ENCODE data around the gene KCNH1.

KCNH1 gene

DNA sequence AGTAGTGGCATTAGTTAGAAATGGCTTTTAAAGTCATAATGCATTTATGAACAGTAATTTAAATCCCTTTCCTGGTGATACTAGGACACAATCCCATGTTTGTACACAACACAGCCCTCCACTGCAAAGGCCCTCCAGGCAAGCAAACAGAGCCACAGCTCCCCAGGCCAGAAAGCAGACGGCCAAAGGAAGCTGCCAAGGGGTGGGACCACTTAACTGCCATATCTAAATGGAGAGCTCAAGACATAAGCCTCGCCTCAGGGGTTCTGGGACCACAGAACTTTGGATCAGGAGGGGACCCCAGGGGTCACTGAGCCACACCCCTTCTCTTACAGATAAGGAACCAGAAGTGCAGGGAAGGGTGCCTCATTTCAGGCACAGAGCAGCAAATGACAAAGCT, 189.7 kb downstream of the KCNH1 start:
- TF ChIP-seq, protein P1, sequence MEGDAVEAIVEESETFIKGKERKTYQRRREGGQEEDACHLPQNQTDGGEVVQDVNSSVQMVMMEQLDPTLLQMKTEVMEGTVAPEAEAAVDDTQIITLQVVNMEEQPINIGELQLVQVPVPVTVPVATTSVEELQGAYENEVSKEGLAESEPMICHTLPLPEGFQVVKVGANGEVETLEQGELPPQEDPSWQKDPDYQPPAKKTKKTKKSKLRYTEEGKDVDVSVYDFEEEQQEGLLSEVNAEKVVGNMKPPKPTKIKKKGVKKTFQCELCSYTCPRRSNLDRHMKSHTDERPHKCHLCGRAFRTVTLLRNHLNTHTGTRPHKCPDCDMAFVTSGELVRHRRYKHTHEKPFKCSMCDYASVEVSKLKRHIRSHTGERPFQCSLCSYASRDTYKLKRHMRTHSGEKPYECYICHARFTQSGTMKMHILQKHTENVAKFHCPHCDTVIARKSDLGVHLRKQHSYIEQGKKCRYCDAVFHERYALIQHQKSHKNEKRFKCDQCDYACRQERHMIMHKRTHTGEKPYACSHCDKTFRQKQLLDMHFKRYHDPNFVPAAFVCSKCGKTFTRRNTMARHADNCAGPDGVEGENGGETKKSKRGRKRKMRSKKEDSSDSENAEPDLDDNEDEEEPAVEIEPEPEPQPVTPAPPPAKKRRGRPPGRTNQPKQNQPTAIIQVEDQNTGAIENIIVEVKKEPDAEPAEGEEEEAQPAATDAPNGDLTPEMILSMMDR (conservative IDR thresholded peaks at IDR 0.05; ENCODE audit: low read depth, low read length), result no peak
- no peak overlapping the region for H3K4me3 ChIP-seq (ENCODE audit: low read depth, low read length)
- no peak for DNase-seq (ENCODE audit: low read depth)

DNA sequence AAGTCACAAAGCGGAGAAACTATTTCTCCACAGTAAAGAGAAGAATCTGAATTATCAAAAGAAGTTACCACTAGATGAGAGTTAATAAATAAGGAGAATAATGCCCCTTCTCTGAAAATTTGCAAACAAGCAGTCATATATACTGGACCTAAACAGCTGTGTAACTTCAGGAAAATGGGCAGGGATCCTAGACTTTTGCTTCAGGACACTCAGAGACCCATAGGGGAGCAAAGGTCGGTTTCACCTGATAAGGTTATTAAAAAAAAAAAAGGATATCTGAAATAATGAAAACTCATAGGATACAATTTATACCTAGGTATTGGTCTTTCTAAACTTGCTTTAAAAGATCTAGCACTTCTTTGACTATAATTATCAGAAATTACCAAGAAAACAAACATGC, 191.4 kb downstream of the KCNH1 start:
- no peak for DNase-seq (ENCODE audit: low read depth)
- TF ChIP-seq, protein P1 (conservative IDR thresholded peaks at IDR 0.05; ENCODE audit: low read depth, low read length), result no peak

DNA sequence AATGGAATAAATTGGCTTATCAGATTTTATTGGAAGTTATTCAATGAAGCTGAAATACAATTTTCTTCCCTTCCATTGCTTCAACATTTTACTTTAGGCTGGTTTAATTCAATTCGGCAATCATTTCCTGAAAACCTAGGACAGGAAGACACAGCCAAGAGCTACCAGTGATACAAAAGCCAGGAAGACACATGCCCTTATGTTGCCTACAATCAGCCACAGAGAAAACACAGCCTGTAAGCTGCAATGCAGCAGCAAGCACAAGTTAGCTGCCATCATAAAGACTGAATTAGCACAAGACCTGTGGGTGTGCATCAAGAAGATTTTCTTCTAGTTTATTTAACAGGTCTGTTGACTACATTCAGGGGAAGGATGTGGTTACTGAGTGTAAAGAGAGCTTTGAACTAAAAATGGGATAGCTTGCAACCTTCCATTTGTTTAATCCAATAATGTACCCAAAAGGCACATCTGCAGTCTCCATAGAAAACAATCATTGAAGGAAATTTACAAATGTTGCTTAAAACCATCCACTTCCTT, 193.8 kb downstream of the KCNH1 start:
- no peak for DNase-seq (ENCODE audit: low read depth)
- no peak overlapping the region for H3K4me3 ChIP-seq (ENCODE audit: low read depth, low read length)
- TF ChIP-seq, protein P1 (conservative IDR thresholded peaks at IDR 0.05; ENCODE audit: low read depth, low read length), result no peak

More for the DNA sequence above, 191.4 kb downstream of the KCNH1 start:
- H3K4me3 ChIP-seq (ENCODE audit: low read depth, low read length), result no peak overlapping the region

DNA sequence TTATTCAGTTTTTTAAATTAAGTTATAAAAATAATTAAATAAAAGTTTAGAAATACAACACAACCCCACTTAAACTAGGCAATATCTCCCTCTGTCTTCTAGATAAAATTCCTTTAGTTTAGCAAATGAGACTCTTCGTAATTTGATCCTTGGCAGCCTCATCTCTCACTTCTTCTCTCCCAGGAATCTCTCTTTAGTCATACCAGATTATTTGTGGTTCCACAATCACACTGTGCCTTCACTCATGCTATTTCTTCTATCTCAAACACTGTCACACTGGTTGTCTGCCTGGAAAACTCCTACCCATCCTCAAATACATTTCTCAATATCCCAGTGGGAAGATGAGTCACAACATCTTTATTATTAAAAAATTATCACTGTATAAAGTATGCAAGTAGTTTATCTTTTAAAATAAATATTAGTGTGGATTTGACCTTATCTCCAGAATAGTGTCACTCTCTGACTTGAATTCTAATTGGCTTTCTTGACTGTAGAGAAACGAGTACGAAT, 195.5 kb downstream of the KCNH1 start:
- DNase-seq (ENCODE audit: low read depth), result no peak
- no peak overlapping the region for H3K4me3 ChIP-seq (ENCODE audit: low read depth, low read length)
- TF ChIP-seq, protein P1 (conservative IDR thresholded peaks at IDR 0.05; ENCODE audit: low read depth, low read length), result no peak

DNA sequence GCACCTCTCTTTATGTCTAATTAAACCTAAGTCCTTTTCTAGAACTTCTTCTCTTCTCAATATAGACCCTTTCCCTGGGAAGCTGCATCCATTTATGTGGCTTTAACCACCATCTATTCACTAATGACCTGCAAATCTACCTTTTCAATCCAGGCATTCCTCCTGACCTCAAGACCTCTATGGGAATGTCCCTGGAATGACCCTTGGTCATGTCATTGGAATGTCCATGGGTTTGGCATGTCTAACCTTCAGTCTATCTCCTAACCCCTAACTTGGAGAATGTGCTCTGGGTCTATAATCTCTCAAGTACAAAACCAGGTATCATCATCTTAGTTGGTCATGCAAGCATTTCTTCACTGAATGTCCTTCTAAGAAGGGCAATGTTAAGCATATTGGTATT, 196.1 kb downstream of the KCNH1 start:
- no peak overlapping the region for H3K4me3 ChIP-seq (ENCODE audit: low read depth, low read length)
- TF ChIP-seq, protein P1 (conservative IDR thresholded peaks at IDR 0.05; ENCODE audit: low read depth, low read length), result no peak
- no peak for DNase-seq (ENCODE audit: low read depth)

DNA sequence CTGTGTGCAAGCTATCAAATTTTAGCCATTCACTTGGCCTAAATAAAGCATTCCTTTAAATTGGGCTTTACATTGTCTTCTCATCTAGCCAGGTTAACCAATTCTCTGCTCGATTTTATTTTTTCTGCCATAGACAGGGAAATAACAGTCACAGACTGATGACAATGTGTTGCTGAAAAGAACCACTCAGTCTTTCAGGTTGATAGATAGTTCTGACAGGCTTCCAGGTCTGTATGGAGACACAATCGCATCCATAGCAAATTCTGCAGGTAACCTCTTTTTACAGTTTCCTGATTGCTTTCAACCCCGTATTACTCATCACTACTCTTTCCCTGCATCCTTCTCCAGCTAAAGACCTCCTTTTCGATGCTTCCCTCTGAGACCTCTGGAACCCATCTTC, 198.0 kb downstream of the KCNH1 start:
- H3K4me3 ChIP-seq (ENCODE audit: low read depth, low read length), result no peak overlapping the region
- DNase-seq (ENCODE audit: low read depth), result no peak
- TF ChIP-seq, protein P1 (conservative IDR thresholded peaks at IDR 0.05; ENCODE audit: low read depth, low read length), result no peak

DNA sequence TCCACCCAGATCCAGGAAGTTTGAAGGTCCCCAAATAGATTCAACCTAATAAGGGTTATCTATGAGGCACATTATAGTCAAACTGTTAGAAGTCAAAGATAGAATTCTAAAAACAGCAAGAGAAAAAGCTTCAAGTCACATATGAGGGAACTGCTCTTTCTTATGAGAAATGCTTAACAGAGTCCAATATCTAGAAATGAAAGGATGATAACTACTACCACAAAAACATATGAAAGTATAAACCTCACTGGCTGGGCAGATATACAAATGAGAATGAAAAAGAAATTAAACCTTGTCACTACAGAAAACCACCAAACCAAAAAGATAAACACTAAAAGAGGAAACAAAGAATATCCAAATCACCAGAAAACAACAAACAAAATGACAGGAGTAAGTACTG, 201.8 kb downstream of the KCNH1 start:
- no peak for DNase-seq (ENCODE audit: low read depth)
- no peak overlapping the region for H3K4me3 ChIP-seq (ENCODE audit: low read depth, low read length)
- TF ChIP-seq, protein P1 (conservative IDR thresholded peaks at IDR 0.05; ENCODE audit: low read depth, low read length), result no peak
